Jurkat, Clone E6-1 (cell line): ENCODE measurements around the gene ARCN1.

Source experiments
- DNase-seq: peaks from one replicate; pipeline ENCODE4 v3.0.0-alpha.2; 2011; ENCODE audit warnings: low read depth, low spot score
- H3K4me3 ChIP-seq: 2 replicates; pipeline ENCODE4 v1.5.1; 2011; ENCODE audit warnings: mild to moderate bottlenecking, low read length, control low read depth, moderate library complexity

The ARCN1 gene

DNA sequence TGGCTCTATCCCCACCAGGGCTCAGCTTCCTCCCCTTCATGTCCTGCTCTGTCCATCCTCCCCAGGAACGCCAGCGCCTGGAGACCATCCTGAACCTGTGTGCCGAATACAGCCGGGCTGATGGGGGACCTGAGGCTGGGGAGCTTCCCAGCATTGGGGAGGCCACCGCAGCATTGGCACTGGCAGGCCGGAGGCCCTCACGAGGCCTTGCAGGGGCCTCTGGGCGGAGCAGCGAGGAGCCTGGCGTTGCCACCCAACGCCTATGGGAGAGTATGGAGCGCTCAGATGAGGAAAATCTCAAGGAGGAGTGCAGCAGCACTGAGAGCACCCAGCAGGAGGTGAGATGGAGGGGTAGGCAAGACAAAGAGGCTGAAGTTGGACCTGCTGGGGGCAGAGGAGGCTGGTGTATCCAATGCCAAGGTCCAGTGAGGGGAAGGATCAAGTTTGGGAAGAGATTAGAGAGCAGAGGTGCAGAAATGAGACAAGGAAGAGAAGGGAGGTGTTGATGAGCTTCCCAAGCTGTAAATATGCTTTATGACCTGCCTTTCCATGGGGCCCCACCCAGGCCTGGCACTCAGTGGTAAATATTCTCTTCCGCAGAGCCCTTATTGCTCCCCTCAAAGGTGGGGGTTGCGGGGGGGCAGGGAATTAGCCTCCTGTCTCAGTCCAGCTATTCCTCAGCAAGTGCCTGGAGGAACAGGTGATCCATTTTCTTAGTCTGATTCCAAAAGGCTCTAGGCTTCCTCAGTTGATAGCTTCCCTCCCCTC, 59.1 kb downstream of the ARCN1 start:
- DNase-seq: no peak

DNA sequence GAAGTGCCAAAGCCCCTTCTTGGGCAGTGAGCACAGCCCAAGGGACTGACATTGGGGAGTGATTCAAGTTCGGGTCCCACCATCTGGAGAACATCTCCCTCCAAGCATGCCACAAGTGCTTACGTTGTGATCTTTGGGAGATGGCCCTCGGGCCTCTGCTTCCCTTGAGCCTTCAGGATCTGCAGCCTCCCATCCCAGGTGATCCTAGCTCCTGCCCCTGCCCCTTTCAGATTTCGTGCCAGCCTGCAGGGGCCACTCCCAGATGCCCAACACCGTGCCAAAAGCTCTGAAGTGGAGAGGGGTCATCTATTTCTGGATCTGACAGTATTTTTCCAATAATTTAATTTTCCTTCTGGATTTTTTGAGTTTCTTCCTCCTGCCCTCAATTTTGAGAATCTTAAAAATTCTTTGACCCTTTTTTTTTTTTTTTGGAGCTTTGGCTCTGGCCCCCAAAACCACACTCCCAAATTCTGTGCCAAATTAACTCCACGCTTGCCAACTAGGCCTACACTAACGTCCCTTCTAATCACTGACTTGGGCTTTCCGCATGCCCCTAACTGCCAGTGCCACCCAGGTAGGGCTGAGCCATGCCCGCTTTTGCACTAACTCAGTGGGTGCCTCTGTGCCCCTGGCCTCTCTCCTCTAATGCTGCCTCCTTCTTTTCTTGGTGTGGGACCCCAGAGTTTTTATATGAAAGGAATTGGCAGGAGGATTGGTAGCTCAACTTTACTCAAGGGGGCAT, 60.5 kb downstream of the ARCN1 start:
- no peak for DNase-seq
- no peak overlapping the region for H3K4me3 ChIP-seq

More for the DNA sequence above, 59.1 kb downstream of the ARCN1 start:
- no peak overlapping the region for H3K4me3 ChIP-seq

- no peak overlapping the region for H3K4me3 ChIP-seq
- no peak for DNase-seq
These were observed 61.1 kb downstream of the ARCN1 start for GRCh38 chr11:118633319-118633690.

GRCh38 chr11:118633979-118634378, 61.8 kb downstream of the ARCN1 start:
- no peak for DNase-seq
- H3K4me3 ChIP-seq: no peak overlapping the region

- peak overlapping the region; percentile 5; the same call in 1 of the 2 replicates for H3K4me3 ChIP-seq
- DNase-seq: no peak
These were observed 62.4 kb downstream of the ARCN1 start for GRCh38 chr11:118634431-118635236.

DNA sequence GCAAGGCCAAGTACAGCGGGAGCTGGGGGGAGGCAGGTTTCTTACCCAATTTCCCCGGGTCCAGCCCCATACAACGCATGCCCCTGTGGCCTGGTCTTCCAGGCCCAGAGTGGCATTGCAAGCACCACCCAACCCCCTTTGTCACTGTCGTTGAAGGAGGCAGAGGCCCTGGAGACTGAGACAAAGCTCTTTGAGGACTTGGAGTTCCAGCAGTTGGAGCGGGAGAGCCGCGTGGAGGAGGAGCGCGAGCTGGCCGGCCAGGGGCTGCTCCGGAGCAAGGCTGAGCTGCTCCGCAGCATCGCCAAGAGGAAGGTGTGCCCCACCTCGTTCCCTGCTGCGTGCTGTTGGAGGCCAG, 63.0 kb downstream of the ARCN1 start:
- H3K4me3 ChIP-seq: no peak overlapping the region; the same call in 1 of the 2 replicates
- DNase-seq: no peak

DNA sequence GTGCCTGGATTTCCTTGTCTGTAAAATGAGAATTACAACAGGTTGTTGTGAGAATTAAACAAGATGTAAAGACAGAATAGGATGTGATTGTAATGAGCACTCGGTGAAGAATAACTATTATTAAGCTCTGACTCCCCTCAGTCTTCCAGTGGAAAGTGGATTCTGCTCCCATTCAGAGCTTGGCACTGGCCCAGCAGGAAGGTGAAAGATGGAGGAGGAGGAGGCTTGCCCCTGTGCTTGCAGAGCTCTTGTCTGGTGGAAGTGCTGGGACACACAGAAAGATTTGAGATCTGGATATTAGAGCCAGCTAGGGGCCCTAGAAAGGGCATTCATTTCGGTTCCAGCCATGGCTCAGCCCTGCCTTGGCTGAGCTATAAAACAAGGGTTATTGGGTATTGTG, 63.4 kb downstream of the ARCN1 start:
- H3K4me3 ChIP-seq: no peak overlapping the region
- DNase-seq: no peak

- DNase-seq: no peak
- H3K4me3 ChIP-seq: no peak overlapping the region
These were observed 64.5 kb downstream of the ARCN1 start for GRCh38 chr11:118636569-118637290.

GRCh38 chr11:118638726-118639125, 66.5 kb downstream of the ARCN1 start:
- no peak overlapping the region for H3K4me3 ChIP-seq
- DNase-seq: no peak

DNA sequence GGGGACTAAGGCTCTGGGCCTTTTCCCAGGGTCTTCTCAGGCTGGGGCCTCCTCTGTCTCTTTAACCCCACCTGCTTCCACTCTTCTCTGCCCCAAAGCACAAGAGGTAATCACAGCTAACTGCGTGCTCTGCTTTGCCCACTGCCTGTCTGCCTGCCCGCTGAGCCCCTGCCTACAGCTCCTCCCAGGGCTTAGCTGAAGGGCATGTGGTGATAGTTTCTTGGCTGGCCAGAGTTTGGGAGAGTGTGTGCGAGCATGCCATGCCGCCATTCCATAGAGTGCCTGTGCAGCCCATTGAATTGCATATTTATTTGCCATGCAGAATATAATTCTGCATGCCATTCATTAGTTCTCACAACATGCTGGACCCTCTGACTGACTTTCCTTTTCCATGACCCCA, 67.7 kb downstream of the ARCN1 start:
- DNase-seq: no peak
- H3K4me3 ChIP-seq: no peak overlapping the region

GRCh38 chr11:118640332-118641154, 68.3 kb downstream of the ARCN1 start:
- no peak for DNase-seq

GRCh38 chr11:118641397-118642019, 69.3 kb downstream of the ARCN1 start:
- peak; percentile 68 for DNase-seq

More at GRCh38 chr11:118640332-118641154, 68.3 kb downstream of the ARCN1 start:
- no peak overlapping the region for H3K4me3 ChIP-seq

DNA sequence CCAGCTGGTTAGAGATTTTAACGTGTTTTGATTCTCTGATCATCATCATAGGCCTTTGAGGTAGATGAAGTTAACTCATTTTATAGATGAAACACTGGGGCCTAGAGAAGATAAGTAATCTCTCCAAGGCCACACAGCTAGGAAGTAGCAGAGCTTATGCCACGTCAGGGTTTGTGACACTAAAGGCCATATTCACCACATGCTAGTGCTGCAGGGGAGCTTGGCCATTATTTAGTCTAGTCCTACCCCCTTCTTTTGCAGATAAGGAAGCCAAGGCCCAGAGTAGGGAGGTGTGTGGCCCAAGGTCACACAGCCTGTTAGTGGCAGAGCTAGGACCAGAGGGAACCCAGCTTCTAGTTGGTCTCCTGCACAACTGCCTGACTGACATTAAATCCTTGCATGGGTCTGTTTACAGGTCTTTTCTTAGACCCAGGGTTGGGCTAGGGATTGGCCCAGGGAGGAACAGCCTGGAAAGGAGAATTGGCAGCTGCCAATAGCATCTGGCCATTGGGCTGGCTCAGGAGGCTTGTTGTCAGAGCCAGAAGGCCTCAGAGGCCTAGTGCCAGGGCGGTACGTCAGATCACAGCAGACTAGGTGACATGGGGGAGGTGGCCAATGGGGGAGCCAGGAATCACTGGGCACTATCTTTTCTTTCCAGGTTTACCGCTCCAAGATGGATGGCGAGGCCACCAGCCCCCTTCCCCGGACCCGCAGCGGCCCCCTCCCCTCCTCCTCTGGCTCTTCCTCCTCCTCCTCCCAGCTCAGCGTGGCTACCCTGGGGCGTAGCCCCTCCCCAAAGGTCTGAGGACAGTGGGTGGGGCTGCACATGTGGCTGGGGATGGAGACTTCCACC, 71.2 kb downstream of the ARCN1 start:
- no peak for DNase-seq
- no peak overlapping the region for H3K4me3 ChIP-seq

More at GRCh38 chr11:118641397-118642019, 69.3 kb downstream of the ARCN1 start:
- H3K4me3 ChIP-seq: no peak overlapping the region

- H3K4me3 ChIP-seq: no peak overlapping the region
- DNase-seq: no peak
These were observed 71.8 kb downstream of the ARCN1 start for GRCh38 chr11:118643995-118644345.

GRCh38 chr11:118644496-118644895, 72.3 kb downstream of the ARCN1 start:
- no peak overlapping the region for H3K4me3 ChIP-seq
- DNase-seq: no peak

DNA sequence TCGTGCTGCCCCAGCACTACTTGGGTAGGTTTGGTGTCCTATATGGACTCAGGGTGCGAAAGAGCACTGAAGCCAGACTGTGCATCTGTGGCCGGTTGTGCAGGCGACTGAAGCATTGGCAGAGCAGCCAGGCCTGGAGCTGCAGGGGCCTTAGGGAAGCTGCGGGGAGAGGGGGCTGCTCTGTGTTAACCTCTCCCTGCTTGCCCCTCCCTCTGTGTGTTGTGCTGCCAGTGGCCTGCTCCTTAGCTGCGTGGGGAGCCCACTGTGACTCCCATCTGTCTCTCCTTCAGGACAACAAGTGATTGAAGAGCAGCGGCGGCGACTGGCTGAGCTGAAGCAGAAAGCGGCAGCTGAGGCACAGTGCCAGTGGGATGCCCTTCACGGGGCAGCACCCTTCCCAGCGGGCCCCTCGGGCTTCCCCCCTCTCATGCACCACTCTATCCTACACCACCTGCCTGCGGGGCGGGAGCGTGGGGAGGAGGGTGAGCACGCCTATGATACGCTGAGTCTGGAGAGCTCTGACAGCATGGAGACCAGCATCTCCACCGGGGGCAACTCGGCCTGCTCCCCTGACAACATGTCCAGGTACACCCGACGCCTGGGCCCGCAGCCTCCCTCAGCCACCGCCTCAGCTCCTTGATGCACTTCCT, 73.0 kb downstream of the ARCN1 start:
- DNase-seq: no peak
- no peak overlapping the region for H3K4me3 ChIP-seq

DNA sequence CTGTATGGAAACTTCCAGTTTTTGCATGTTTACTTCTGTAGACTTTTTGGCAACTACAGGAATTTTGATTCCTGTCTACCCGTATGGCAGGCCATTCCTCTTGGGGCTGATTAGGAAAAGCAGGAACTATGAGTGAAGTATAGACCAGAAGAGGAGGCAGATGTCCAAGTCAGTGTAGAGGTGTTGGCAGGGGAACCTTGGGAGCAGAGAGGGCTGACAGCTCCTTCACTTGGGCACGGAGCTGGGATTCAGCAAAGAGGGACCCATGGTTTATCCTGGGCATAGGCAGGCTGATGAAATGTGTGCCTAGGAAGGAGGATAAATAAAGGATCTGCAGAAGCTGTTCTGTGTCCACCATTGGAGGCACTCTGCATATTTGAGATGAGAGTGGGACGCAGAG, 74.2 kb downstream of the ARCN1 start:
- DNase-seq: no peak
- H3K4me3 ChIP-seq: no peak overlapping the region
